Mucosa of rectum (tissue), 2 donors: ENCODE data around the gene ATXN1.

Experiments
- H3K27ac ChIP-seq, 2 donors: one replicate each; pipeline ENCODE4 v1.7.0; 2013; ENCODE audit warnings: inconsistent platforms in 2 of 2, low read depth in 2 of 2, low read length in 2 of 2
- H3K27me3 ChIP-seq, 2 donors: one replicate each; pipeline ENCODE4 v1.7.0; 2013; ENCODE audit warnings: low read length in 2 of 2; ENCODE audit not compliant: control insufficient read depth in 2 of 2, insufficient read depth in 2 of 2
- H3K36me3 ChIP-seq, 2 donors: one replicate each; pipeline ENCODE4 v1.7.0; 2013; ENCODE audit warnings: low read length in 2 of 2; ENCODE audit not compliant: control insufficient read depth in 2 of 2, insufficient read depth in 2 of 2
- H3K4me1 ChIP-seq, 2 donors: one replicate each; pipeline ENCODE4 v1.7.0; 2013; ENCODE audit warnings: low read length in 2 of 2, mild to moderate bottlenecking in 1 of 2; ENCODE audit not compliant: control insufficient read depth in 2 of 2, insufficient read depth in 2 of 2
- H3K4me3 ChIP-seq, 2 donors: one replicate each; pipeline ENCODE4 v1.7.0; 2013; ENCODE audit warnings: low read length in 2 of 2
- H3K9ac ChIP-seq, 2 donors: one replicate each; pipeline ENCODE4 v1.7.0; 2013; ENCODE audit warnings: low read length in 2 of 2, low read depth in 1 of 2, mild to moderate bottlenecking in 1 of 2
- H3K9me3 ChIP-seq, 2 donors: one replicate each; pipeline ENCODE4 v1.7.0; 2013; ENCODE audit warnings: low read length in 2 of 2; ENCODE audit not compliant: control insufficient read depth in 2 of 2
- donor health status: healthy.
- donor health status: Normal muscosa, but diverticular disease.

Gene ATXN1

DNA sequence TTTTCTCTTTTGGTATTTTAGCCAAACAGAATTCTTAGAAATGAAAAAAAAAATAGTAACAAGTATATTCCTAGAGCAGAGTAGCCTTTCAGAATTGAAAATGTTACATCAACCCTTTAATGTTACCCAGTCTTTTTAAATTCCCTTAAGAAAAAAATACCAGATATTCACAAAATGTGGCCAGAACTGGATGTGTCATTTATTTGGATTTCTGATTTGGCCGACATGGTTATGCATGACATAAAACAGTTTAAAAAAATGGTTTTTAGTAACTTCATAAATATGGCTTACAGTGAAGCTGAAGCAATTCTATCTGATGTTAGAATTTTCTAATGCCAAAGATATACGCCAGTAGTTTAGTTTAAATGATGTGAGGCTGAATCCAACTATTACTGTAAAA, 112.0 kb downstream of the ATXN1 start:
- Histone ChIP-seq H3K36me3 (peaks cover 2 to 10% of the 10 kb centered on the region in 2 donors), H3K27me3 (no peaks in the 10 kb centered on the region), H3K27ac (no peak overlapping the region), H3K4me1 (no peaks in the 10 kb centered on the region), H3K9me3 (no peaks in the 10 kb centered on the region), H3K4me3 (no peak overlapping the region), H3K9ac (no peak overlapping the region)

DNA sequence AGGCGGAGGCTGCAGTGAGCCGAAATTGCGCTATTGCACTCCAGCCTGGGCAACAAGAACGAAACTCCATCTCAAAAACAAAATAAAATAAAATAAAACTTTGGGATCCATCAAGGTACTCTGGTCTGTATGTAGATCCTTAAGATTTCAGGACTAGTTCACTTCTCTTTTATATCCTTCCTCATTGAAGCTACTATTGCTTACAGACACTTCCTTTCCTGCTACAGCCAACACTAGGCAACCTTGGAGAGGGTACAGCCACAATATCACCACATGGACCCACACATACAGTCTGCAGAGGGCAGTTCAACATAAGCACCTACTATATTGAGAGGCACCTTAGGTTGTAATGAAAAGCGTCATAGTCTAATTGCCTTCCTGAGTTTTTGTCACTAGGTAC, 113.3 kb downstream of the ATXN1 start:
- Histone ChIP-seq H3K36me3 (peaks cover 0 to 3% of the 10 kb centered on the region in 2 donors), H3K27ac (no peak overlapping the region), H3K27me3 (no peaks in the 10 kb centered on the region), H3K9me3 (no peaks in the 10 kb centered on the region), H3K9ac (no peak overlapping the region), H3K4me1 (no peaks in the 10 kb centered on the region), H3K4me3 (no peak overlapping the region)

DNA sequence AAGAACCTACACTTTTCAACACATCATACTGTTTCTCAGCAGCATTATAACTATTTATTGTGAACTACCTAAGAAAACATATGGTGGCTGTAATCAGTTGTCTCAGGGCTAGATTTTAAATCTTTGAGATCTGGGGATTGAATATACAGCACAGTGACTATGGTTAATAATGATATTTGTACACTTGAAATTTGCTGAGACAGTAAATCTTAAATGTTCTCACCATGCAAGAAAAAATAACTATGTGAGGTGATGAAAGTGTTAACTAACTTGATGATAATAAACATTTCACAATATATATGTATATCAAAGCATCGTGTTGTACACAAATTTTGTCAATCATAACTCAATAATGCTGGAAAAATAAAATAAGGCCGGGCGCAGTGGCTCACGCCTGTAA, 113.8 kb downstream of the ATXN1 start:
- no peaks in the 10 kb centered on the region for H3K4me1 ChIP-seq
- peaks cover 0 to 2% of the 10 kb centered on the region in 2 donors for H3K36me3 ChIP-seq
- H3K4me3 ChIP-seq, result no peak overlapping the region
- H3K9ac ChIP-seq, result no peak overlapping the region
- H3K27ac ChIP-seq, result no peak overlapping the region
- H3K9me3 ChIP-seq, result no peaks in the 10 kb centered on the region
- no peaks in the 10 kb centered on the region for H3K27me3 ChIP-seq

GRCh38 chr6:16644540-16645250, 116.6 kb downstream of the ATXN1 start:
- H3K27ac ChIP-seq, result no peak overlapping the region

GRCh38 chr6:16639684-16640480, 121.4 kb downstream of the ATXN1 start:
- Histone ChIP-seq H3K27me3 (no peaks in the 10 kb centered on the region), H3K9ac (no peak overlapping the region), H3K4me3 (no peak overlapping the region), H3K36me3 (no peaks in the 10 kb centered on the region), H3K9me3 (no peaks in the 10 kb centered on the region), H3K27ac (no peak overlapping the region), H3K4me1 (peaks cover 0 to 5% of the 10 kb centered on the region in 2 donors)

More at GRCh38 chr6:16644540-16645250, 116.6 kb downstream of the ATXN1 start:
- no peaks in the 10 kb centered on the region for H3K4me1 ChIP-seq
- no peak overlapping the region for H3K9ac ChIP-seq
- H3K4me3 ChIP-seq, result no peak overlapping the region
- H3K36me3 ChIP-seq, result peaks cover 0 to 2% of the 10 kb centered on the region in 2 donors
- no peaks in the 10 kb centered on the region for H3K27me3 ChIP-seq
- no peaks in the 10 kb centered on the region for H3K9me3 ChIP-seq

- Histone ChIP-seq H3K27ac (no peak overlapping the region), H3K9ac (no peak overlapping the region), H3K27me3 (no peaks in the 10 kb centered on the region), H3K4me1 (peaks cover 0 to 5% of the 10 kb centered on the region in 2 donors), H3K36me3 (no peaks in the 10 kb centered on the region), H3K4me3 (no peak overlapping the region), H3K9me3 (no peaks in the 10 kb centered on the region)
Observed at GRCh38 chr6:16637635-16638034, 123.6 kb downstream of the ATXN1 start.

DNA sequence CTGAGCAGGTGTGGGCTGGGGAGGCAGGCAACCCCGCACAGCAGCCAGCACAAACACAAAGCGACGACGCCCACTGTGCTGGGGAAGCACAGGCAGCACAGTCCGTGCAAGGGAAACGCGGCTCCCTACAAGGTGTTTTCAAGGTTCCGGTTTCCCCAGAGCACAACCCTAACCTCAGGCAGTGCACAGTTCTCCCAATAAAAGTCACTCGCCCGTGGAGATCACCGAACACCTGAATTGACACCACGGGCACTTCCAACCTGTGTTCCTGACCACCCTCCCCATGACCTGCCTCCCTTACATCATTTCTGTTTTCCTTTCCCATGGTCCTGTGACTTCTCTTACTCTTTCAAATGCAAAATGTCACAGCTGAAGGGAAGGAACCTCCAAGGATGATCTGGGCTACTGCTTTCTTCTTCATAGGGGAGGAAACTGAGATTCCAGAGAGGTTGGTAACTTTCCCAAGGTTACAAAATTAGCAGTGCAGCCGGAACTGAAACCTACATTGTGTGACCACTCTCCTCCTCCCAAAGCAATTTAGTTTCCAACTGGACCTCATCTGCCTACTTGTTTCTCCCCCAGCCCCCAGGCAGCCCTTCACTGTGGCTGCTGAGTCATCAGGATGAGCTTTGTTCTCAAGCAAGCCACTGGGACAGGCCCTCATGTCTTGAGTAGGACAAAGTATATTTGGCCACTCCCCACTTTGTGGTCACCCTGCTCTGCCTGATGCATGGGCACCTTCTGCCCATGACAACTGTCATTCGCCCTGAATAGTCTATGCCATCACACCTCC, 125.3 kb downstream of the ATXN1 start:
- Histone ChIP-seq H3K27me3 (no peaks in the 10 kb centered on the region), H3K4me3 (peak overlapping the region in 1 of 2 donors; percentile 15), H3K36me3 (no peaks in the 10 kb centered on the region), H3K4me1 (peaks cover 0 to 5% of the 10 kb centered on the region in 2 donors), H3K27ac (no peak overlapping the region), H3K9ac (no peak overlapping the region), H3K9me3 (no peaks in the 10 kb centered on the region)

DNA sequence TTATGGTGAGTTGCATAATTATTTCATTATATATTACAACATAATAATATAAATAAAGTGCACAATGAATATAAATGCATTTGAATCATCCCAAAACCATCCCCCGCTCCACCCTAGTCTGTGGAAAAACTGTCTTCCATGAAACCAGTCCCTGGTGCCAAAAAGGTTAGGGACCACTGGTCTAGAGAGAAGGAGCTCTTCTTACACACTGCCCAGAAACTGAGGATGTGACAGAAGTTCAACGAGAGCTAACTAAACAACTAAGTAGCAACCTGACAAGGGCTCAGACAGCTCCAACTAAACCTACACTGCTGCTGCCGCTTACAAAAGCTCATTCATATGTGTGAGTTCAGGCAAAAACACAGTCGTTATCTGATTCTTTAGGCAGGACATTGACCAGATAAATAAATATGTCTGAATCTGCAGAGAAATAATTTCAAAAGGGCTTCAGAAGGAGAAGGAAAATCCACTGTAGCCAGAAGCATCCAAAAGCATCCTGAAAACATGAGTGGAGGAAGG, 125.9 kb downstream of the ATXN1 start:
- no peaks in the 10 kb centered on the region for H3K36me3 ChIP-seq
- no peaks in the 10 kb centered on the region for H3K27me3 ChIP-seq
- H3K9me3 ChIP-seq, result no peaks in the 10 kb centered on the region
- peaks cover 0 to 5% of the 10 kb centered on the region in 2 donors for H3K4me1 ChIP-seq
- no peak overlapping the region for H3K27ac ChIP-seq
- no peak overlapping the region for H3K9ac ChIP-seq
- H3K4me3 ChIP-seq, result no peak overlapping the region

DNA sequence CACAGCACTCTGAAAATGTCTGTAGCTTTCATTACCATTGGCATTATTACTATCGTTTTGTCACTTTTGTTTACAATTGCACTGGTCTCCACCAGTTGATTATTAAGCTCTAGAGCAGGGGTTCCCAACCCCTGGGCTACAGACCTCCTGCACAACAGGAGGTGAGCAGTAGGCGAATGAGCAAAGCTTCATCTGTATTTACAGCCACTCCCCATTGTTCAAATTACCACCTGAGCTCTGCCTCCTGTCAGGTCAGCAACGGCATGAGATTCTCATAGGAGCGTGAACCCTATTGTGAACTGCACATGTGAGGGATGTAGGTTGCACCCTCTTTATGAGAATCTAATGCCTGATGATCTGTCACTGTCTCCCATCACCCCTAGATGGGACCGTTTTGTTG, 126.4 kb downstream of the ATXN1 start:
- Histone ChIP-seq H3K36me3 (no peaks in the 10 kb centered on the region), H3K4me1 (peaks cover 0 to 5% of the 10 kb centered on the region in 2 donors), H3K27ac (no peak overlapping the region), H3K9ac (no peak overlapping the region), H3K9me3 (no peaks in the 10 kb centered on the region), H3K4me3 (no peak overlapping the region), H3K27me3 (no peaks in the 10 kb centered on the region)
